GM11168 (cell line): ENCODE results near the gene ARHGEF6.
"Not testable (repeated sequence)": the region's sequence is repeated elsewhere in the genome, so short reads cannot be mapped to it uniquely, and the experiment has no call there.

Source experiments
- in situ Hi-C: fragments of 300-500 bp; cut with MboI; formaldehyde crosslinking; loops from one replicate; pipeline ENCODE4 v1.12.0; 2022; ENCODE audit warnings: low sequenced_read_pairs; ENCODE audit not compliant: unreplicated experiment

Gene ARHGEF6

GRCh38 chrX:136789856-136790255 is 9.1 kb upstream of the ARHGEF6 start:
- in situ Hi-C loops = loop anchor here (5.0 kb wide), 1 partner anchor 67 kb away; no protein-coding TSS in a partner anchor

- in situ Hi-C loops = no loop called here
These were observed 3.5 kb upstream of the ARHGEF6 start for GRCh38 chrX:136784231-136784630.

DNA sequence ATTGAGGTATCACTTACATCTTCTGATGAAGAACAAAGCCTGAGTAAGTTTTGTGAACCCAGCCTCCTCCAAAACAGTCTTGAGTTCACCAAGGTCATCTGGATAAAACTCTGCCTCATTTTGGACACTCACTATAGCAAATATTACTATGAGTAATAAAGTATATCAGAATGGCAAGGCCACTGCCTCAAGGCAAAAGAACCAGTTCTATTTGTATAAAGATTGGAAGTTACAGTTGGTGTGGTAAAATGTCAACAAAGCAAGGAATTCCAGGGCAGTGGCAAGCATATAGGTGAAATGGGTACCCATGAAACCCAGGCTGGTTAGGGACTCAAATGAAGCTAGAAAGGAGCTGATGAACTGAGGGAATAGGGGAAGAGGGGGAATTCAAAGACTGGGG is 2.4 kb upstream of the ARHGEF6 start:
- in situ Hi-C loops = no loop called here

GRCh38 chrX:136781180-136781797 is 557 bp upstream of the ARHGEF6 start:
- in situ Hi-C loops = no loop called here

- in situ Hi-C loops = no loop called here
These were observed 491 bp downstream of the ARHGEF6 start for GRCh38 chrX:136780241-136780640.

- in situ Hi-C loops = no loop called here
These were observed 1.4 kb downstream of the ARHGEF6 start for GRCh38 chrX:136779346-136779781.

DNA sequence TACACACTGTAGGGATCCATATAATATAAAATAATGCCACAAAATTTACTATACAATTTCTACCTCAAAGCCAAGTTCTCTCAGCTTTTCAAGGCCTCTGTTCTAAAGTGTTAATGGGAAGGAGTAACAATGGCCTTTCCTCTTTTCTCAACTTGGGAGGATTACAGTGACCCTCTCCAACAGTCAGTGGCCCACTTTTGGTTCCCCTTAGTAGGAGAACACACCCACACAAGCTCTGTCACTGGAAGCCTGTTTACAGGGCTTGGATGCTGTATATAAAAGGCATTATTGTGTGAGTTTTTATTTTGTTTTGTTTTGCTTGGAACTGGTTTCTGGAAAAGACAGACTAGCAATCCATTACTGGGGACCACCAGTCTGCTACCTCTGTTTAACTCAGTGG is 1.8 kb downstream of the ARHGEF6 start:
- in situ Hi-C loops = no loop called here

DNA sequence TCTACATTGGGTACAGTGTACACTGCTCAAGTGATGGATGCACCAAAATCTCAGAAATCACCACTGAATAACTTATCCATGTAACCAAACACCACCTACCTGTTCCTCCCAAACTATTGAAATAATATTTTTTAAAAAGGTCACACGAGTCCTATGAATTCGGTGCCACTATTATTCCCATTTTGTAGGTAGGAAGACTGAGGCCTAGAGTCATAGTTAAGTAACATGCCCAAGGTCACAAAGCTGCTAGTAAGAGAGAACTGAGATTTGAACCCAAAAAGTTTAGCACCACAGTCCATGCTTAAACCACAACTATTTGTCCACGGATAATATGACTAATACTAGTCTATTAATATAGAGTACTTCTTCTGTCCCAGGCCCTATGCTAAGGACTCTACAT is 2.7 kb downstream of the ARHGEF6 start:
- in situ Hi-C loops = no loop called here

- in situ Hi-C loops = no loop called here
These were observed 7.1 kb downstream of the ARHGEF6 start for GRCh38 chrX:136773648-136774047.

- in situ Hi-C loops = not testable (repeated sequence)
These were observed 8.9 kb downstream of the ARHGEF6 start for GRCh38 chrX:136771869-136772268.

DNA sequence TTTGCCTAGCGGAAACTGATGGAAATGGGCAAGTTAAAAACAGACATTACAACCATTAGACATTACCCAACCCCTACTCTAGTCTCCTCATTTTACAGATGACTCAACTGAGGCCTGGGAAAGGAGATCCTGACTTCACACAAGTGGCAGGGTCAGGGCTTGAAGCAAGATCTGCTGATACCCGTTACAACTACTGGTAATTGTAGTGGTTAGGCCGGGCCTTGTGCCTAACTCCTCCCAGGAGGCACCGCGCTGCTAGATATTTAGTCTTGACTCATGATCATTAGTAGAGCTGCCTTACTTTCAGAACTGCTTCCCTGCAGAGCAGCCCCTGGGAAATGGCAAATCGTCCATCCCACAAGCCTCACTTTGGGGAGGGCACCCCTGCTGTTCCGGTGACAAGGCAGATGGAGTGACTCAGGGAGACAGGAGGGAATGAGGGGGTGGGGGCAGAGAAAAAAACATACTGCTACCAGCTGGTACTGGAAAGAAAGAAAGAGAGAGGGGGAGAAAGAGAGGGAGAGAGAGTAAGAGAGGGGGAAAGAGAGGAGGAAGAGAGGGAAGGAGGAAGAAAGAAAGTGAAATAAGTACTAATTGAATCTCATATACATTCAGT is 12.2 kb downstream of the ARHGEF6 start:
- in situ Hi-C loops = no loop called here

DNA sequence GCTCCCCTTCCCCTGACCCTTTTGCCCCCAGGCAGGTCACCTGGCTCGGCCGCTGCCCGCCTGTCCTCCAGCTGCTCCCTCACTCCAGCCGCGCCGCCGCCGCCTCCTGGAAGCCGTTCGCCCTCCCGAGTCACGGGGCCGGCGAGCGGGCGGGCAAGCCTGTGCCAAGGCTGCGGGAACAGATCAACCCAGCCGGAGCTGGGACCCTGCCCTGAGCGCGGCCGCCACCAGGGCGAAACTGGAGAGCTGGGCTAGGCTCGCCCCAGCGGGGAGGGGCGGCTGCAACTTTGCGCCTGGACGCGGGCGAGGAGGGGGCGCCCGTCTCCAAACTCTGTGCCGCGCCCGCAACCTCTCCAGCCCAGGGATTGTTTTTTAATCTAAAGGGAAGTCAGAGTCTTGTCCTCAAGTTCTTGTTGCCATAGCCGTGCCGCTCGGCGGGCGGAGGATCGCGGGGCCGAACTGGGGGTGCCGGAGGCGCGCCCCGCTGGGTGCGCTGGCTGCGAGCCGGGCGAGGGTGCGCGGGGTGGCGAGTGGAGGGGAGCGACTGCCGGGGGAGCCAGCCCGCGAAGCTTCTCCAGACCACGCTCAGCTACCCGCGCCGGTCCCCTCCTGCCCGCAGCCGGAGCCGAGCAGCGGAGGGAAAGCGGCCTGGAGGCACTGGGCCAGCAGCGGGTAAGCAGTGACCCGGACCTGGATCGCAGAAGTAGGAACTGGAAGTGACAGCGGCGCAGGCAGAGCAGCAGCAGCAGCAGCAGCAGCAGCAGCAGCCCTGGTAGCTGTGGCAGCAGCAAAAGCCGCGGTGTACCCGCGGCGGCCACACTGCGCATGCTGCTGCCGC is 13.4 kb downstream of the ARHGEF6 start:
- in situ Hi-C loops = no loop called here

- in situ Hi-C loops = no loop called here
These were observed 14.0 kb downstream of the ARHGEF6 start for GRCh38 chrX:136766785-136767103.

DNA sequence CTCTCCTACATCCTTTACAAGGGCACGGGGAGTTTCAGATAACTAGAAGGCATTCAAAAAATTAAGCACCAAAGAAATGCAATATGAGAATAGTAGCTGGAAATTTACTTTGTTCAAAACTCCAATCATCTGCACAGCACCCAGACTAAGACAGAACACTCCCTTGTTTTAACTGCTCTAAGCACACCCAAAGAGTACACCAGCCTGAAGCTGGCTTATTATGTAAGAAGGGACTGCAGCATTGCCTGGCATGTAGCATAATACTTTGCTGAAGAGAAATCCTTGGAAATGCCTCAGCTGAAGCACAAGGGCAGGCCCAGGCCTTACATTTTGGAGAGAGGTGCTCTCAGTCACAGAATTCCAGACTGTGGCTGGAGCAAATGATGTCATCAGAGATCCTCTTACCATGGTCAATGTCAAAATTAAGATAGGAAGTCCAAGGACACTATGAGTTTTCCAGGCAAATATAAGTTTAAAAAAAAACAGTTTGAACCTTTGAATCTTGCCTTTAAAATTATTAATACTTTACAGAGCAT is 14.8 kb downstream of the ARHGEF6 start:
- in situ Hi-C loops = no loop called here

DNA sequence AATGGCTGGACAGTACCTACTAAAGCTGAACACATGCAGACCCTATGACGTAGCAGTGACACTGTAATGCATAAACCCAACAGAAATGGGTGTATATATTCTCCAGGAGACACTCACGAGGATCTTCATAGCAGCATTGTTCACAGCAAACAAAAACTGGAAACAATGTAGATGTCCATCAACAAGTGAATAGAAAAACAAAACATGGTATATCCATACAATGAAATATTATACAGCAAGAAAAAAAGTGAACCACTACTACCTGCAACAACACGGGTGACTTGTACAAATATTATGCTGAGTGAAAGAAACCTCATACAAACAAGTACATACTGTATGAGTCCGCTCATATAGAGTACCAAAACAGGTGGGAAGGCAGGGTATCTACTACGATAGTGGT is 16.5 kb downstream of the ARHGEF6 start:
- in situ Hi-C loops = no loop called here

DNA sequence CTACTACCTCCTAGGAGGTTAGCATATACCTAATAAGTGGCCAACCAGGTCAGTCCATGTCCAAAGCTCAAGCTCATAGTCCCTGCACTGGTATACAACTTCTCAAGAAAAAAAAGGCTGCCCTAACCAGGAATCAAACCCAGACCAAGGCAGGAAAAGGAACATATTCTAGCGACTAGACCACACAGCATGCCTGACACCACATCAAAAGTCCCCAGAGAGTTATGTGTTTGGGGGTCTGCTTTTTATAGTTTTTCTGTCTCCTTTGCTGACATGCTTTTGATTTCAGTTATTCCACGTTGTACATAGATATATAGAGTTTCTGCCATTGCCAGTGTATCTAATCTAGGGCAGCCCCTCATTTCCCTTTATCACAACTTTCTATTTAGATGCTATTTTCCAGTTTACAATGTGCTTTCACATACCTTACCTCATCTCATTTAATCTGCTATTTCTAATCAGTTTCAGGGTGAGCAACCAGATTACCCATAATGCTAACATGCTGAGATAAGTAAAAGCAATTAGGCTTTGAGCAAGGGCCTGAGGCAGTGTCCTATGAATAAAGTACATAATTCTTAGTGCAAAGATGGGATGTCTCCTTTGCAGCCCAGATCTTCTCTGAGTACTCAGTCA is 17.8 kb downstream of the ARHGEF6 start:
- in situ Hi-C loops = no loop called here

GRCh38 chrX:136761421-136761820 is 19.3 kb downstream of the ARHGEF6 start:
- in situ Hi-C loops = no loop called here

DNA sequence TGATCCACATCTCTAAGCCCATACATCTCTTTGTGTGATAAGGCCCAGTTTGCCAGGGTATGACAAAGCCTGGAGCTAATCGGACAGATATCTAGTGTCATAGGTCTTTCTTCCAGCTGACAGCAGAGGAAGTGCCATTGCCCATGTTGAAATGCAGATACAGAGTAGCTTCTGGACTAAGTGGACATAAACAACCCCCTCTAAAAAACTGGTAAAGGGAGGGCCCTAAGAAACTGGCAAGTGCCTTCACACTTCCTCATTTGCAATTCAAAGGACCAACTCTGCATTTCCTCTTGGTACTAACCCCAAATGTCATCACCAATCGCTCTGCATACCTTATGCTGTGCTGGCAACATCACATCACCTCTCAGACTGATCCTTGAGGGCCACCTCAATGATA is 20.8 kb downstream of the ARHGEF6 start:
- in situ Hi-C loops = no loop called here

- in situ Hi-C loops = no loop called here
These were observed 25.3 kb downstream of the ARHGEF6 start for GRCh38 chrX:136755411-136755810.

DNA sequence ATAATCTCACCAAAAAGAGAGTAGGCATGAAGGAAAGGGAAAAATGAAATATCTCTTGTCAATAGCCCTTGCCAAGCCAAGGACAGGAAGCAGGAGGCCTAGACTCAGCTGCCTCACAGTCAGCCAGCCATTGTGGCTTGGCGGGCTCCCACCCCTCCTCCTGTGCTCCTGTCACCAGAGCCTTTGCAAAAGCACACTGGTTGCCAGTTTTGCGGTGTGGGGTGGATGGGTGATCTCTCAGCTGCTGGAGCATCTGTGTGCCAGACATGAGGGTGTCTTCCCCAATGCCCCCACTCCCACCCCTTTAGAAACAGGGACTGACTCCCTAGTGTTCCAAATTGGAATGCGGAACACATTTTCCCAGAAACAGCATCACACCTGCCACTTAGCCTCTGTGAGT is 26.1 kb downstream of the ARHGEF6 start:
- in situ Hi-C loops = no loop called here

DNA sequence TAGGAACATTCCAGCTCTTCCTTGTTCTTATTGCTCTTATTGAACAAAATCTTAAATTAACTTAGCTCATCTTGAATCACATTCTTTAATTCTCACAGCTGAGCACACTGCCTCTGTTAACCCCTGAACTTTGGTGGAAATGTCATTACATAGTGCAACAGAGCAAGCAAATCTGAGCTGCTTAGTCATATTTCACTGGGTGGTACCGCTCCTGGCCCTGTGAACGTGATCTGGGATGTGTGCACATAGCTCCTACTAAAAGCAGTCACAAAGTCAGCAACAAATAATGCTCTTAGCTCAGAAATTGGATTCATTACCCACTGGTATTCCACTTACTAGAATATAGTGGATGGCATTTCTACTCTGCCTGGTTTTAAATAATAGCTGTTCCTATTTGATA is 27.9 kb downstream of the ARHGEF6 start:
- in situ Hi-C loops = no loop called here
